Left renal pelvis (tissue), 4 donors: ENCODE measurements around the gene HSF2. TPM values are rescaled to one million over a fixed set of nuclear protein-coding genes. Genes with fewer than 3 reads are reported as not detected.
"Not testable (repeated sequence)": the region's sequence is repeated elsewhere in the genome, so short reads cannot be mapped to it uniquely, and the experiment has no call there.

Source experiments
- DNase-seq, 4 donors: peaks; one replicate each; pipeline ENCODE4 v3.0.0-alpha.2; 2013; ENCODE audit warnings: low read depth in 4 of 4, low spot score in 3 of 4
- polyA plus RNA-seq, 4 donors: library from polyadenylated mRNA; unstranded; fragments of 120-200 nt; gene quantifications; one replicate each; pipeline ENCODE4 v1.2.1, GENCODE V29; 2013; ENCODE audit not compliant: insufficient read length in 4 of 4

HSF2 gene
- polyA plus RNA-seq, 4 donors = 29.4 to 38.8 (median 37.6) TPM

- DNase-seq = peak in 2 of 4 donors; percentile 4 to 16
Measured at GRCh38 chr6:122449069-122449468, 49.6 kb downstream of the HSF2 start.

GRCh38 chr6:122452509-122452908 is 53.1 kb downstream of the HSF2 start:
- no peak for DNase-seq

GRCh38 chr6:122454673-122455072 is 55.2 kb downstream of the HSF2 start:
- no peak for DNase-seq

GRCh38 chr6:122455116-122455515 is 55.7 kb downstream of the HSF2 start:
- DNase-seq = not testable (repeated sequence)

- no peak for DNase-seq
Measured at GRCh38 chr6:122458087-122458486, 58.6 kb downstream of the HSF2 start.

GRCh38 chr6:122459240-122459639 is 59.8 kb downstream of the HSF2 start:
- no peak for DNase-seq

GRCh38 chr6:122459865-122460416 is 60.5 kb downstream of the HSF2 start:
- DNase-seq = not testable (repeated sequence)

GRCh38 chr6:122461885-122462284 is 62.4 kb downstream of the HSF2 start:
- DNase-seq = no peak

- DNase-seq = peak; percentile 87 to 96 (median 92)
Measured at GRCh38 chr6:122471107-122472021, 71.9 kb downstream of the HSF2 start, which contains the start of gene SERINC1. Gene SERINC1 (minus strand): TSS chr6:122471807. CDS start chr6:122471737, 70 bp downstream.

- no peak for DNase-seq
Measured at GRCh38 chr6:122472022-122472340, 72.5 kb downstream of the HSF2 start.

GRCh38 chr6:122476131-122476530 is 76.7 kb downstream of the HSF2 start:
- DNase-seq = no peak

- DNase-seq = no peak
Measured at GRCh38 chr6:122482750-122483080, 83.3 kb downstream of the HSF2 start.

Other genes starting within 250 kb of the HSF2 start
- 100 to 1,000 TPM; 192 to 260 (median 249) TPM for gene SERINC1, start 72.2 kb downstream of the HSF2 start, polyA plus RNA-seq
- gene PKIB, start 210.8 kb downstream of the HSF2 start, polyA plus RNA-seq = 1 to 10 TPM in 3 of 4 donors, under 1 TPM in 1; 0.81 to 2.0 (median 1.6) TPM